WTC11 (cell line): ENCODE data around the gene ECHS1. TPM values are rescaled to one million over a fixed set of nuclear protein-coding genes. Genes with fewer than 3 reads are reported as not detected.

ENCODE experiments used
- AR ChIP-seq: fragments of 250-450 bp; sonication (Bioruptor Pico); IDR thresholded peaks from 2 replicates; pipeline ENCODE4 v1.9.0; 2021; ENCODE audit warnings: mild to moderate bottlenecking
- ARID4B ChIP-seq: sonication (generic); formaldehyde crosslinking; IDR thresholded peaks from 2 replicates; pipeline ENCODE4 v1.8.0; 2023; ENCODE audit warnings: missing genetic modification reagents, mild to moderate bottlenecking, borderline replicate concordance
- CDX4 ChIP-seq: fragments of 250-450 bp; sonication (Bioruptor Pico); IDR thresholded peaks from 2 replicates; pipeline ENCODE4 v1.9.0; 2021; ENCODE audit warnings: moderate library complexity, mild to moderate bottlenecking, inconsistent platforms, borderline replicate concordance
- CREM ChIP-seq: sonication (generic); formaldehyde crosslinking; IDR thresholded peaks from 2 replicates; pipeline ENCODE4 v1.8.1; 2022; ENCODE audit warnings: mild to moderate bottlenecking, missing genetic modification reagents, moderate library complexity
- E2F4 ChIP-seq: sonication (generic); formaldehyde crosslinking; IDR thresholded peaks from 2 replicates; pipeline ENCODE4 v1.8.1; 2022; ENCODE audit warnings: low read depth, mild to moderate bottlenecking, moderate library complexity, missing genetic modification reagents, borderline replicate concordance
- EMX1 ChIP-seq: fragments of 250-450 bp; sonication (Bioruptor Pico); IDR thresholded peaks from 2 replicates; pipeline ENCODE4 v1.8.0; 2021; ENCODE audit warnings: mild to moderate bottlenecking
- ETV6 ChIP-seq: sonication (generic); formaldehyde crosslinking; IDR thresholded peaks from 2 replicates; pipeline ENCODE4 v1.8.1; 2022; ENCODE audit warnings: mild to moderate bottlenecking, missing genetic modification reagents
- GTF2I ChIP-seq: fragments of 250-450 bp; sonication (Bioruptor Pico); conservative IDR thresholded peaks from 2 replicates; pipeline ENCODE4 v1.4.0; 2021; ENCODE audit warnings: mild to moderate bottlenecking
- MLX ChIP-seq: sonication (generic); formaldehyde crosslinking; IDR thresholded peaks from 2 replicates; pipeline ENCODE4 v1.8.1; 2023; ENCODE audit warnings: mild to moderate bottlenecking, missing genetic modification reagents, moderate library complexity
- MXD4 ChIP-seq: fragments of 250-450 bp; sonication (Bioruptor Pico); IDR thresholded peaks from 2 replicates; pipeline ENCODE4 v1.8.0; 2021; ENCODE audit warnings: mild to moderate bottlenecking, moderate library complexity, borderline replicate concordance
- SOX15 ChIP-seq: fragments of 250-450 bp; sonication (Bioruptor Pico); IDR thresholded peaks from 2 replicates; pipeline ENCODE4 v1.9.0; 2021; ENCODE audit warnings: mild to moderate bottlenecking
- STAT6 ChIP-seq: sonication (generic); formaldehyde crosslinking; conservative IDR thresholded peaks from 2 replicates; pipeline ENCODE4 v1.8.1; 2023; ENCODE audit warnings: mild to moderate bottlenecking, low read depth, missing genetic modification reagents, moderate library complexity
- total RNA-seq: library from RNA; stranded (reverse); gene quantifications from 3 replicates; pipeline ENCODE4 v1.2.3, GENCODE V29; 2021
- TF ChIP-seq, protein P1 (sequence below): sonication (generic); formaldehyde crosslinking; IDR thresholded peaks from 2 replicates; pipeline ENCODE4 v1.8.1; 2023; ENCODE audit warnings: mild to moderate bottlenecking, missing genetic modification reagents
- TF ChIP-seq, protein P2 (sequence below): fragments of 250-450 bp; sonication (Bioruptor Pico); IDR thresholded peaks from 2 replicates; pipeline ENCODE4 v2.1.2; 2022; ENCODE audit warnings: mild to moderate bottlenecking, moderate library complexity

Gene ECHS1
- total RNA-seq, 1 experiment from 2014 or later: 84.1 TPM

GRCh38 chr10:133332936-133333699 is 40.0 kb downstream of the ECHS1 start (continued):
- TF ChIP-seq, protein P1, sequence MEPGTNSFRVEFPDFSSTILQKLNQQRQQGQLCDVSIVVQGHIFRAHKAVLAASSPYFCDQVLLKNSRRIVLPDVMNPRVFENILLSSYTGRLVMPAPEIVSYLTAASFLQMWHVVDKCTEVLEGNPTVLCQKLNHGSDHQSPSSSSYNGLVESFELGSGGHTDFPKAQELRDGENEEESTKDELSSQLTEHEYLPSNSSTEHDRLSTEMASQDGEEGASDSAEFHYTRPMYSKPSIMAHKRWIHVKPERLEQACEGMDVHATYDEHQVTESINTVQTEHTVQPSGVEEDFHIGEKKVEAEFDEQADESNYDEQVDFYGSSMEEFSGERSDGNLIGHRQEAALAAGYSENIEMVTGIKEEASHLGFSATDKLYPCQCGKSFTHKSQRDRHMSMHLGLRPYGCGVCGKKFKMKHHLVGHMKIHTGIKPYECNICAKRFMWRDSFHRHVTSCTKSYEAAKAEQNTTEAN (CRISPR knock-in tag): no peak
- no peak for TF ChIP-seq ARID4B (CRISPR knock-in tag)
- TF ChIP-seq E2F4 (CRISPR knock-in tag): no peak
- TF ChIP-seq GTF2I (CRISPR knock-in tag): no peak
- TF ChIP-seq STAT6 (CRISPR knock-in tag): no peak
- TF ChIP-seq CREM (CRISPR knock-in tag): no peak
- no peak for TF ChIP-seq EMX1 (CRISPR knock-in tag)
- no peak for TF ChIP-seq AR (CRISPR knock-in tag)
- no peak for TF ChIP-seq CDX4
- TF ChIP-seq MXD4 (CRISPR knock-in tag): no peak
- no peak for TF ChIP-seq SOX15 (CRISPR knock-in tag)
- TF ChIP-seq, protein P2, sequence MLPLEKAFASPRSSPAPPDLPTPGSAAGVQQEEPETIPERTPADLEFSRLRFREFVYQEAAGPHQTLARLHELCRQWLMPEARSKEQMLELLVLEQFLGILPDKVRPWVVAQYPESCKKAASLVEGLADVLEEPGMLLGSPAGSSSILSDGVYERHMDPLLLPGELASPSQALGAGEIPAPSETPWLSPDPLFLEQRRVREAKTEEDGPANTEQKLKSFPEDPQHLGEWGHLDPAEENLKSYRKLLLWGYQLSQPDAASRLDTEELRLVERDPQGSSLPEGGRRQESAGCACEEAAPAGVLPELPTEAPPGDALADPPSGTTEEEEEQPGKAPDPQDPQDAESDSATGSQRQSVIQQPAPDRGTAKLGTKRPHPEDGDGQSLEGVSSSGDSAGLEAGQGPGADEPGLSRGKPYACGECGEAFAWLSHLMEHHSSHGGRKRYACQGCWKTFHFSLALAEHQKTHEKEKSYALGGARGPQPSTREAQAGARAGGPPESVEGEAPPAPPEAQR (CRISPR knock-in tag): no peak
- TF ChIP-seq ETV6 (CRISPR knock-in tag): no peak
- no peak for TF ChIP-seq MLX (CRISPR knock-in tag)
